ES-I3 (cell line): ENCODE results near the gene NIFK.
A peak's percentile ranks its signal among the peaks of the same experiment; 100 is the strongest.

Experiments used
- H3K36me3 ChIP-seq: 2 replicates; pipeline ENCODE4 v1.6.1; 2013; ENCODE audit warnings: mild to moderate bottlenecking, low read length, control low read depth, moderate library complexity; ENCODE audit not compliant: insufficient read depth
- H3K4me1 ChIP-seq: 2 replicates; pipeline ENCODE4 v1.6.1; 2013; ENCODE audit warnings: mild to moderate bottlenecking, control low read depth, low read length; ENCODE audit not compliant: insufficient read depth
- H3K9ac ChIP-seq: 2 replicates; pipeline ENCODE4 v1.6.1; 2013; ENCODE audit warnings: low read depth, mild to moderate bottlenecking, low read length, moderate library complexity
- H3K9me3 ChIP-seq: 2 replicates; pipeline ENCODE4 v1.6.1; 2013; ENCODE audit warnings: mild to moderate bottlenecking, low read length, moderate library complexity; ENCODE audit not compliant: control insufficient read depth, insufficient read depth

The NIFK gene

GRCh38 chr2:121736462-121737336 lies at the start of gene NIFK:
NIFK (minus strand) TSS chr2:121736875; CDS start chr2:121736850, 25 bp downstream.
- Histone ChIP-seq H3K9ac (peak within 1 kb of the TSS; percentile 100), H3K9me3 (no peaks in the 10 kb centered on the region), H3K4me1 (no peaks in the 10 kb centered on the region), H3K36me3 (peaks cover 4% of the 10 kb centered on the region; the same call in 1 of the 2 replicates)

- Histone ChIP-seq H3K9ac (no peak overlapping the region), H3K9me3 (peaks cover 1% of the 10 kb centered on the region; the same call in 1 of the 2 replicates), H3K36me3 (no peaks in the 10 kb centered on the region), H3K4me1 (peaks cover 12% of the 10 kb centered on the region; the same call in 1 of the 2 replicates)
These were observed 46.5 kb upstream of the NIFK start for GRCh38 chr2:121783180-121783579.

GRCh38 chr2:121778741-121779487 lies 42.2 kb upstream of the NIFK start:
- Histone ChIP-seq H3K9ac (no peak overlapping the region), H3K36me3 (no peaks in the 10 kb centered on the region)

GRCh38 chr2:121777699-121778058 lies 41.0 kb upstream of the NIFK start:
- Histone ChIP-seq H3K9ac (no peak overlapping the region), H3K9me3 (no peaks in the 10 kb centered on the region), H3K36me3 (no peaks in the 10 kb centered on the region), H3K4me1 (peaks cover 10% of the 10 kb centered on the region; the same call in 1 of the 2 replicates)

More at GRCh38 chr2:121778741-121779487, 42.2 kb upstream of the NIFK start:
- Histone ChIP-seq H3K4me1 (peaks cover 10% of the 10 kb centered on the region; the same call in 1 of the 2 replicates), H3K9me3 (no peaks in the 10 kb centered on the region)

- H3K4me1 ChIP-seq, result peaks cover 10% of the 10 kb centered on the region; the same call in 1 of the 2 replicates
- H3K9ac ChIP-seq, result no peak overlapping the region
- no peaks in the 10 kb centered on the region for H3K36me3 ChIP-seq
- H3K9me3 ChIP-seq, result no peaks in the 10 kb centered on the region
These were observed 40.4 kb upstream of the NIFK start for GRCh38 chr2:121776885-121777698.

GRCh38 chr2:121776361-121776760 lies 39.7 kb upstream of the NIFK start:
- H3K9me3 ChIP-seq, result no peaks in the 10 kb centered on the region
- no peak overlapping the region for H3K9ac ChIP-seq
- no peaks in the 10 kb centered on the region for H3K36me3 ChIP-seq
- H3K4me1 ChIP-seq, result peaks cover 10% of the 10 kb centered on the region; the same call in 1 of the 2 replicates

- H3K36me3 ChIP-seq, result no peaks in the 10 kb centered on the region
- H3K9ac ChIP-seq, result no peak overlapping the region
- no peaks in the 10 kb centered on the region for H3K9me3 ChIP-seq
- peaks cover 10% of the 10 kb centered on the region; the same call in 1 of the 2 replicates for H3K4me1 ChIP-seq
These were observed 37.6 kb upstream of the NIFK start for GRCh38 chr2:121774235-121774634.

- Histone ChIP-seq H3K9me3 (no peaks in the 10 kb centered on the region), H3K4me1 (no peaks in the 10 kb centered on the region; the same call in 1 of the 2 replicates), H3K36me3 (no peaks in the 10 kb centered on the region), H3K9ac (no peak overlapping the region)
These were observed 35.5 kb upstream of the NIFK start for GRCh38 chr2:121771976-121772742.

GRCh38 chr2:121768143-121768755 lies 31.6 kb upstream of the NIFK start:
- Histone ChIP-seq H3K4me1 (no peaks in the 10 kb centered on the region), H3K9ac (no peak overlapping the region), H3K9me3 (no peaks in the 10 kb centered on the region), H3K36me3 (peaks cover 14% of the 10 kb centered on the region)

GRCh38 chr2:121766624-121767023 lies 29.9 kb upstream of the NIFK start:
- Histone ChIP-seq H3K4me1 (no peaks in the 10 kb centered on the region), H3K9ac (no peak overlapping the region), H3K36me3 (peaks cover 18% of the 10 kb centered on the region), H3K9me3 (no peaks in the 10 kb centered on the region)

GRCh38 chr2:121764681-121765228 lies 28.1 kb upstream of the NIFK start:
- H3K9me3 ChIP-seq, result no peaks in the 10 kb centered on the region
- peaks cover 29% of the 10 kb centered on the region for H3K36me3 ChIP-seq
- H3K9ac ChIP-seq, result no peak overlapping the region
- H3K4me1 ChIP-seq, result no peaks in the 10 kb centered on the region

- no peaks in the 10 kb centered on the region for H3K4me1 ChIP-seq
- no peaks in the 10 kb centered on the region for H3K9me3 ChIP-seq
- peak within 1 kb of the TSS; percentile 95 for H3K9ac ChIP-seq
- peaks cover 10% of the 10 kb centered on the region for H3K36me3 ChIP-seq
These were observed 18.8 kb upstream of the NIFK start, which contains the start of gene TSN for GRCh38 chr2:121755237-121756111. TSN (plus strand) TSS chr2:121755651; CDS start chr2:121755780, 129 bp downstream.
